Upper lobe of right lung (tissue), 1 donor: ENCODE results near the gene PIK3R2. TPM values are rescaled to one million over a fixed set of nuclear protein-coding genes. Genes with fewer than 3 reads are reported as not detected.

Experiments
- ATAC-seq: fragments of 200-7000 bp; cut with Tn5 transposase; one replicate; pipeline ENCODE4 v1.9.1; 2020; ENCODE audit warnings: mild to moderate bottlenecking, moderate library complexity
- DNase-seq: peaks from one replicate; pipeline ENCODE4 v3.0.0-alpha.2; 2020
- H3K27ac ChIP-seq: fragments of 200-600 bp; one replicate; pipeline ENCODE4 v1.8.0; 2022
- H3K27me3 ChIP-seq: fragments of 200-600 bp; one replicate; pipeline ENCODE4 v1.8.0; 2022; ENCODE audit warnings: mild to moderate bottlenecking
- H3K36me3 ChIP-seq: fragments of 200-600 bp; one replicate; pipeline ENCODE4 v1.8.0; 2022
- H3K4me1 ChIP-seq: fragments of 200-600 bp; one replicate; pipeline ENCODE4 v1.8.0; 2022
- H3K4me3 ChIP-seq: fragments of 200-600 bp; one replicate; pipeline ENCODE4 v1.8.0; 2022; ENCODE audit warnings: mild to moderate bottlenecking
- H3K9me3 ChIP-seq: fragments of 200-600 bp; one replicate; pipeline ENCODE4 v1.8.0; 2022
- intact Hi-C: fragments of 100-400 bp; cut with DNase I; formaldehyde crosslinking; loops from one replicate; pipeline ENCODE4 v1.11.0; 2022
- total RNA-seq: library from RNA; stranded (reverse); fragmentation: NEBNext Ultra II Directional; extraction: Animal tissue kit (Norgen Biotek cat#: 25700); gene quantifications from one replicate; pipeline ENCODE4 v1.2.1, GENCODE V29; 2021
- TF ChIP-seq, protein P1 (sequence below): fragments of 200-600 bp; IDR thresholded peaks from one replicate; pipeline ENCODE4 v1.8.0; 2022; ENCODE audit warnings: antibody characterized with exemption
- donor health status: DM: no; HTN: yes; CAD: no; lungs with severe emphysema.

The PIK3R2 gene
- total RNA-seq, 1 donor from 2014 or later = 24.2 TPM

DNA sequence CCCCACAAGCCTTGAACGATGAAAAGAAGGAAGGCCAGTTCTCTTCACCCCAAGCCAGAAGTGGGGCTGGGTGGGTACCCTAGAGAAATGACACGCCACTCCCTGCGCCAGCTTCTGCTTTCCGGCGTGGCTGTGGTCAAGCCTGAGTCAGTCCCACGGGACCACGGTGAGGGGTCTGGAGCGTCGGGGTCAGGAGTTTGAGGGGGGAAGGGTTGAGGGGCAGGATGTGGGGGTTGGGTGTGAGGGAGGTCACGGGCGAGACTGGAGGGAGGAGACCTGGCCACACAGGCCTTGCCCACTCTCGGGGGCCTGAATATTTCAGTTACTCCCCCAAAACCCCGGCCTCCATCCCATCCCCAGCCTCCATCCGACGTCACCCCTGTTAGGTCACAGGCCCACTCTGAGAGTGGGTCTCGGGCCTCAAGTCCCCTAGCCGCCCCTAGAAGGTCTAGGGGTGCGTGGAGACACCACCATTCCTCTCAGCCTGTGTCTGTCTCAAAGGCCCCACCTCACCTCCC, 20.1 kb downstream of the PIK3R2 start:
- intact Hi-C loops = no loop called here
- Histone ChIP-seq H3K27ac (peak overlapping the region; percentile 78), H3K9me3 (no peaks in the 10 kb centered on the region), H3K36me3 (peaks cover 18% of the 10 kb centered on the region), H3K27me3 (no peaks in the 10 kb centered on the region), H3K4me1 (peaks cover 21% of the 10 kb centered on the region), H3K4me3 (peak overlapping the region; percentile 77)
- TF ChIP-seq, protein P1, sequence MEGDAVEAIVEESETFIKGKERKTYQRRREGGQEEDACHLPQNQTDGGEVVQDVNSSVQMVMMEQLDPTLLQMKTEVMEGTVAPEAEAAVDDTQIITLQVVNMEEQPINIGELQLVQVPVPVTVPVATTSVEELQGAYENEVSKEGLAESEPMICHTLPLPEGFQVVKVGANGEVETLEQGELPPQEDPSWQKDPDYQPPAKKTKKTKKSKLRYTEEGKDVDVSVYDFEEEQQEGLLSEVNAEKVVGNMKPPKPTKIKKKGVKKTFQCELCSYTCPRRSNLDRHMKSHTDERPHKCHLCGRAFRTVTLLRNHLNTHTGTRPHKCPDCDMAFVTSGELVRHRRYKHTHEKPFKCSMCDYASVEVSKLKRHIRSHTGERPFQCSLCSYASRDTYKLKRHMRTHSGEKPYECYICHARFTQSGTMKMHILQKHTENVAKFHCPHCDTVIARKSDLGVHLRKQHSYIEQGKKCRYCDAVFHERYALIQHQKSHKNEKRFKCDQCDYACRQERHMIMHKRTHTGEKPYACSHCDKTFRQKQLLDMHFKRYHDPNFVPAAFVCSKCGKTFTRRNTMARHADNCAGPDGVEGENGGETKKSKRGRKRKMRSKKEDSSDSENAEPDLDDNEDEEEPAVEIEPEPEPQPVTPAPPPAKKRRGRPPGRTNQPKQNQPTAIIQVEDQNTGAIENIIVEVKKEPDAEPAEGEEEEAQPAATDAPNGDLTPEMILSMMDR = no peak
- ATAC-seq = peak; percentile 64
- DNase-seq = peak; percentile 91

DNA sequence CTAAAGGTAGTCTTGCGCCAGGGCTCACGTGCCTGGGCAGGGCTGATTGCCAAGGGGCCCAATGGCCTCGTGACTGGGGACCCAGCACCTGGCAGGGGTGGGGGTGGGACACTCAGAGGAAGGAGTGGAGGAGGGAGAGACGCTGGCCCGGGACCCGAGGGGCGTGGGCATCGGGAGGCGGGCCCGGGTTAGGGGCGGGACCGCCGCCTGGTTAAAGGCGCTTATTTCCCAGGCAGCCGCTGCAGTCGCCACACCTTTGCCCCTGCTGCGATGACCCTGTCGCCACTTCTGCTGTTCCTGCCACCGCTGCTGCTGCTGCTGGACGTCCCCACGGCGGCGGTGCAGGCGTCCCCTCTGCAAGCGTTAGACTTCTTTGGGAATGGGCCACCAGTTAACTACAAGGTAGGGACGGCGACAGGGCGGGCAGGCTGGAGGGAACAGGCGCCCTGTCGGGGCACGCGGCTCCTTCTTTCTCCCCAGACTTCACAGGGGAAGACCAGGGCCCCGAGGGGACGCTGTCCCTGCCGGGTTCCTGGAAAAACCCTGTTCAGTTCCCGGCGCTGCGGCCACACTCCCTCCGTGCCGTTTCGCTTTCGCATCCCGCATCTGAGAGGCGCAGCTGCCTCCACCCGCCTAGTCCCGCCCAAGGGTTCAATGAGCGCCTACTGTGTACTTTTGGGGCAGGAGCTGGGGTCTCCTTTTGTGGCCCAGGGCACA, 20.8 kb downstream of the PIK3R2 start, which contains the start of gene IFI30:
Gene IFI30 (plus strand): TSS at position 242 of the 717 bp plus-strand sequence. CDS start 29 bp downstream, at position 271.
- TF ChIP-seq, protein P1 = no peak
- Histone ChIP-seq H3K4me3 (peak within 1 kb of the TSS; percentile 77), H3K27ac (peak within 1 kb of the TSS; percentile 78), H3K36me3 (peaks cover 18% of the 10 kb centered on the region), H3K4me1 (peaks cover 21% of the 10 kb centered on the region), H3K9me3 (no peaks in the 10 kb centered on the region), H3K27me3 (no peaks in the 10 kb centered on the region)
- peak; percentile 86 for ATAC-seq
- DNase-seq = peak; percentile 95
- intact Hi-C loops = no loop called here

DNA sequence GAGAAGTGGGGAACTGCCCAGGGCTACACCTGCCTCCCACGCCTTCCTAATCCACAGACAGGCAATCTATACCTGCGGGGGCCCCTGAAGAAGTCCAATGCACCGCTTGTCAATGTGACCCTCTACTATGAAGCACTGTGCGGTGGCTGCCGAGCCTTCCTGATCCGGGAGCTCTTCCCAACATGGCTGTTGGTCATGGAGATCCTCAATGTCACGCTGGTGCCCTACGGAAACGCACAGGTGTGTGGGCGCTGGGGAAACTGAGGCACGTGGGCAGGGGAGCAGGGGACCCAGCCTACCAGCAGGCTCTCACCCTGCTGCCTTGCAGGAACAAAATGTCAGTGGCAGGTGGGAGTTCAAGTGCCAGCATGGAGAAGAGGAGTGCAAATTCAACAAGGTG, 22.0 kb downstream of the PIK3R2 start:
- H3K27me3 ChIP-seq = no peaks in the 10 kb centered on the region
- H3K27ac ChIP-seq = no peak overlapping the region
- ATAC-seq (no peak), DNase-seq (no peak)
- TF ChIP-seq, protein P1 = no peak
- peaks cover 13% of the 10 kb centered on the region for H3K36me3 ChIP-seq
- peaks cover 21% of the 10 kb centered on the region for H3K4me1 ChIP-seq
- H3K4me3 ChIP-seq = peak overlapping the region; percentile 77
- intact Hi-C loops = no loop called here
- no peaks in the 10 kb centered on the region for H3K9me3 ChIP-seq

DNA sequence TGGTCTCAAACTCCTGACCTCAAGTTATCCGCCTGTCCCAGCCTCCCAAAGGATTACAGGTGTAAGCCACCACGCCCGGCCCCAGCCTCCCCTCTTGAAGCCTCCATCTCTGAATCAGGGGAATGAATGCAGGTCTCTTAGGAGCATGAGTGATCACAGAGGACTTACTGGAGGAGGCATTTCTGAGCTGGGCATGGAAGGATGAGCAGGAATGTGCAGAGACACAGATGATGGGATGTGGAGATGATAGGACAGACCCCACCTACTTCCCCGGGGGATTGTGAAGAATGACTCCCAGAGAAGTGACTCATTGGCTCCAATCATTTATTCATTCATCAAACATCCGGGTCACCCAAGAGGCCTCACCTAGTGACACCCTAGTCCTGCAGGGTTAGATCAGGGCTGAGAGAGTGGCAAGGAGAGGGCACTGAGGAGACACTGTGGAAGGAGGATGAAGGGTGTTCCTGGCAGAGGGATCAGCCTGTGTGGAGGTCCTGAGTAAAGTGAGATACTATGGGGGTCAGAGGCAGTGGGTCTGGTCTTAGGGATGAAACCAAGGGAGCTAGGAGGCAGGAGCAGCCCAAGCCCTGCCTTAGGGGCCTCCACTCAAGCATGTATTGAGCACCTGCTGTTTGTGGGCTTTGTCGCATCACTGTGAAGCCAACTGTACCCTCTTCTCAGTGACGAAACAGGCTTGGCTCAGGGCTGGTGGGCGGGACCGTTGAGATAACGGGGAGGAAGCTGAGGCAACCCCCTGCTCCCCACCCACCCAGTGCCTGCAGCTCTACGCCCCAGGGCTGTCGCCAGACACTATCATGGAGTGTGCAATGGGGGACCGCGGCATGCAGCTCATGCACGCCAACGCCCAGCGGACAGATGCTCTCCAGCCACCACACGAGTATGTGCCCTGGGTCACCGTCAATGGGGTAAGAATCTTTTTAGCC, 23.7 kb downstream of the PIK3R2 start:
- no peak for DNase-seq
- Histone ChIP-seq H3K27me3 (no peaks in the 10 kb centered on the region), H3K36me3 (peaks cover 13% of the 10 kb centered on the region), H3K27ac (no peak overlapping the region), H3K4me3 (peak overlapping the region; percentile 77), H3K4me1 (peaks cover 15% of the 10 kb centered on the region), H3K9me3 (no peaks in the 10 kb centered on the region)
- TF ChIP-seq, protein P1 = no peak
- intact Hi-C loops = no loop called here
- ATAC-seq = no peak

DNA sequence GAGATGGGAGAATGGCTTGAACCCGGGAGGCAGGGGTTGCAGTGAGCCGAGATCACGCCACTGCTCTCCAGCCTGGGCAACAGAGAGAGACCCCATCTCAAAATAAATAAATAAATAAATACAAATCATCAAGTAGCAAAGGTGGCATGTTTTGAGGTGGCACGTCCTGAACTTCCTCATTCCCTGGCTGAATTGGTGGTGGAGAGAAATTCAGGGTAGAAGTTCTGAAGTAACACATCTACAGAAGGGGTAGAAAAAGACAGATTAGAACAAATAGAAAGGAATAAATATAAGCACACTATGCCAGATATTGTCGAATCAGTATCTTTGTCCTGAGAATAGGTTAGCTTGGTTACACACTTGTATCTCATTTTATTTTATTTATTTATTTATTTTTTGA, 27.0 kb downstream of the PIK3R2 start:
- H3K4me3 ChIP-seq = no peak overlapping the region
- H3K4me1 ChIP-seq = peaks cover 5% of the 10 kb centered on the region
- no peak overlapping the region for H3K27ac ChIP-seq
- peaks cover 13% of the 10 kb centered on the region for H3K36me3 ChIP-seq
- DNase-seq = no peak
- no peaks in the 10 kb centered on the region for H3K9me3 ChIP-seq
- TF ChIP-seq, protein P1 = no peak
- no peaks in the 10 kb centered on the region for H3K27me3 ChIP-seq
- no peak for ATAC-seq
- intact Hi-C loops = no loop called here
